ENCODE data around the gene TOR1A. TPM values are rescaled to one million over a fixed set of nuclear protein-coding genes. Genes with fewer than 3 reads are reported as not detected.
A peak's percentile ranks its signal among the peaks of the same experiment; 100 is the strongest.

The TOR1A gene, protein sequence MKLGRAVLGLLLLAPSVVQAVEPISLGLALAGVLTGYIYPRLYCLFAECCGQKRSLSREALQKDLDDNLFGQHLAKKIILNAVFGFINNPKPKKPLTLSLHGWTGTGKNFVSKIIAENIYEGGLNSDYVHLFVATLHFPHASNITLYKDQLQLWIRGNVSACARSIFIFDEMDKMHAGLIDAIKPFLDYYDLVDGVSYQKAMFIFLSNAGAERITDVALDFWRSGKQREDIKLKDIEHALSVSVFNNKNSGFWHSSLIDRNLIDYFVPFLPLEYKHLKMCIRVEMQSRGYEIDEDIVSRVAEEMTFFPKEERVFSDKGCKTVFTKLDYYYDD
- polyA plus RNA-seq (2013, experiment 1 of 2), result 42.1 TPM
- polyA plus RNA-seq (2013, experiment 2 of 2), result 39.1 TPM

DNA sequence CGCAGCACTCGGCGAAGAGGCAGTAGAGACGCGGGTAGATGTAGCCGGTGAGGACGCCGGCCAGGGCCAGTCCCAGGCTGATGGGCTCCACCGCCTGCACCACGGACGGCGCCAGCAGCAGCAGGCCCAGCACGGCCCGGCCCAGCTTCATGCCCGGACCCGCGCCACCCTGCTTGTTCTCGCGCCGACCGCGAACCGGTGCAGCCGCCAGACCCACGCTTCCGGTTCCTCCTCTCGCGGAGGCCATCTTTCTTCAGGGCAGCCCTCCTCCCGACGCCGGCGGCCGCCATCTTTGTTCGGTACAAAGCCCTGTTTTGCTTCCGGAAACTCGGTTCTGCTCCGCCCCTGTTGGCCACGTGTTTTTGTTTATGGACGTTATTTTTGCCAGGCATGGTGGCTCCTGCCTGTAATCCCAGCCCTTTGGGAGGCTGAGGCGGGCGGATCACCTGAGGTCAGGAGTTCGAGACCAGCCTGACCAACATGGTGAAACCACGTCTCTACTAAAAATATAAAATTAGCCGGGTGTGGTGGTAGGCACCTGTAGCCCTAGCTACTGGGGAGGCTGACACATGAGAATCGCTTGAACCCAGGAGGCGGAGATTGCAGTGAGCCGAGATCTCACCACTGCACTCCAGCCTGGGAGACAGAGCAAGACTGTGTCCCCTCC lies at the start of gene TOR1A:
TSS of gene TOR1A (minus strand) at position 202 of the 667 bp plus-strand sequence. CDS start at position 151, 51 bp downstream.
- Histone ChIP-seq H3K27ac (ENCODE audit: low read depth, low read length) (peak within 1 kb of the TSS; percentile 67; the same call in 1 of the 2 replicates), H3K4me3 (ENCODE audit: low read length) (peak within 1 kb of the TSS; percentile 82), H3K36me3 (ENCODE audit: insufficient read depth, low read length) (peaks cover 50% of the 10 kb centered on the region), H3K9me3 (ENCODE audit: insufficient read depth, low read depth, low read length) (no peaks in the 10 kb centered on the region), H3K4me1 (ENCODE audit: insufficient read depth, low read length) (peaks cover 4% of the 10 kb centered on the region; the same call in 1 of the 2 replicates), H3K27me3 (ENCODE audit: insufficient read depth, low read length) (no peaks in the 10 kb centered on the region), H3K9ac (ENCODE audit: low read depth, low read length) (peak within 1 kb of the TSS; percentile 88)
- 5% methylated on average over 47 of the region's 47 CpGs for whole genome bisulfite sequencing

DNA sequence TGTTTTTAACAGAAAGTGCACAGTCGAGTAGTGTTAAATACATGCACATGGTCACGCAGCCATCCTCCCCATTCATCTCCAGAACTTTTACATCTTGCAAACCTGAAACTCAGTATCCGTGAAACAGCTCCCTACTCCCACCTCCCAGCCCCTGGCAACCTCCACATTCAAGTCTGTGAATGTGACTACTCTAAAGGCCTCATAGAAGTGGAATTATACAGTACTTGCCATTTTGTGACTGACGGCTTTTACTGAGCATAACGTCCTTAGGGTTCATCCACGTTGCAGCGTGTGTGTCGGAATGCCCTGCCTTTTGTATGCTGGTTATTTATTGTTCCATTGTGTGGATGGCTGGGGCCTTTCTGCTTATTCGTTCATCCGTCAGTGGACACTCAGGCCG lies 47.1 kb upstream of the TOR1A start:
- 94% methylated on average over 11 of the region's 11 CpGs for WGBS
- Histone ChIP-seq H3K9me3 (ENCODE audit: insufficient read depth, low read depth, low read length) (no peaks in the 10 kb centered on the region), H3K4me1 (ENCODE audit: insufficient read depth, low read length) (no peaks in the 10 kb centered on the region), H3K9ac (ENCODE audit: low read depth, low read length) (no peak overlapping the region), H3K4me3 (ENCODE audit: low read length) (no peak overlapping the region), H3K36me3 (ENCODE audit: insufficient read depth, low read length) (peaks cover 12% of the 10 kb centered on the region), H3K27me3 (ENCODE audit: insufficient read depth, low read length) (no peaks in the 10 kb centered on the region), H3K27ac (ENCODE audit: low read depth, low read length) (no peak overlapping the region)

DNA sequence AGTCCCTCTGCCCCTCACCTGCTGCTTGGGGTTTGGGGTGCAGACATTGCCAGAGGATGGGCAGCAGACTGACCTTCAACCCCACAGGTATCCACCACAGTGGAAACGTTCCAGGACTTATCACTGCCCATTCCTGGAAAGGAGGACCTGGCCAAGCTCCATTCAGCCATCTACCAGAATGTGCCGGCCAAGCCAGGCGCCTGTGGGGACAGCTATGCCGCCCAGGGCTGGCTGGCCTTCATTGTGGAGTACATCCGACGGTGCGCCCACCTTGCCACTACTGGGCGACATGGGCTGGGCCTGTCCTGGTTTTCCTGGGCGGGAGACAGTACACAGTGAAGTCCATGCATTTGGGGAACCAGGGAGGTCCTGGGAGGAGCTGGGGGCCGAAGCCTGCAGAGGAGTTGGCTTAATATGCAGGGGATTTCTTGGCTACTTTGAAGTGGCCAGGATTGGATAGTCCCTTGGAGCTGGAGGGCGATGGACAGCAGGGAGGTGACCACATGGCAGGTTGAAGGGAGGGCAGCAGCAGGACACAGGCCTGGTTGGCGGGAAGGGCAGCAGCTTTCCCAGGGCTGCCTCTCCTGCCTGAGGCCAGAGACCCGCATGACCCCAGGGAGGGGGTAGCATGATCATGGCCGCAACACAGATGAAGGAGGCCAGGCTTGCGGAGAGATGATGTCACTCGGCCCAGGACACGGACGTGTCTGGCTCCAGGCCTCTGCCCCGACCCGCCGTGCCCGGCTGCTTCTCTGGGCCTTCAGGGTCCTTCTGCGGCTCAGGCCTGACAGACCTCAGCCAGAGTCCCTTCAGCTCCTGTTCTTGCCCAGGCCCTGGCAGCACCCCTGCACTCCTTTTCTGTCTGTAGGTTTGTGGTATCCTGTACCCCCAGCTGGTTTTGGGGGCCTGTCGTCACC lies 45.9 kb upstream of the TOR1A start:
- Histone ChIP-seq H3K27me3 (ENCODE audit: insufficient read depth, low read length) (no peaks in the 10 kb centered on the region), H3K9ac (ENCODE audit: low read depth, low read length) (no peak overlapping the region), H3K27ac (ENCODE audit: low read depth, low read length) (no peak overlapping the region), H3K9me3 (ENCODE audit: insufficient read depth, low read depth, low read length) (no peaks in the 10 kb centered on the region), H3K4me1 (ENCODE audit: insufficient read depth, low read length) (no peaks in the 10 kb centered on the region), H3K4me3 (ENCODE audit: low read length) (no peak overlapping the region), H3K36me3 (ENCODE audit: insufficient read depth, low read length) (peaks cover 5% of the 10 kb centered on the region)
- 92% methylated on average over 24 of the region's 24 CpGs for WGBS

DNA sequence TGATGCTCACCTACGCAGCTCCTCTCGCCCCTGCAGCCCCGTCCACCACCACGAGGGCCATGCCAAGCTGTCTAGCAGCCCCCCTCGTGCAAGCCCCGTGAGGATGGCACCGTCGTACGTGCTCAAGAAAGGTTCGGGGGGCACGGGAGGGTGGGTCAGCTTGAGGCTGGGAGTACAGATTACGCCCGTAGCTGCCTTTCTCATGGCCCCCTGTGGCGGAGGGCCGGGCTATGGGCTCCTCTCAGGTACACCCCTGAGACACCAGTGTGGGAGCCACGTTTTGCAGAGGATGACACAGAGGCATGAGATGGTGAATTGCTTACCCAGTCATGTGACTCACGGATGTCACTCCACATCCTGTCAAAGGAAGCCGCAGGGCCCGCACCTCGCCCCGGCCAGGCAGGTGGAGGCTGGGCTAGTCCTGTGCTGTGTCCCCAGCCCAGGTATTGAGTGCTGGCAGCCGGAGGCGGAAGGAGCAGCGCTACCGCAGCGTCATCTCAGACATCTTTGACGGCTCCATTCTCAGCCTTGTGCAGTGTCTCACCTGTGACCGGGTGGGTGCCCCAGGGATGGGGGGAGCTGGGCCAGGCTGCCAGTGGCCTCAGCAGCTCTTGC lies 45.0 kb upstream of the TOR1A start:
- no peaks in the 10 kb centered on the region for H3K27me3 ChIP-seq (ENCODE audit: insufficient read depth, low read length)
- 0 out of 2 replicates have a peak, but pooled peaks cover 4% of the 10 kb centered on the region for H3K36me3 ChIP-seq (ENCODE audit: insufficient read depth, low read length)
- H3K4me3 ChIP-seq (ENCODE audit: low read length), result no peak overlapping the region
- no peak overlapping the region for H3K9ac ChIP-seq (ENCODE audit: low read depth, low read length)
- no peaks in the 10 kb centered on the region for H3K9me3 ChIP-seq (ENCODE audit: insufficient read depth, low read depth, low read length)
- no peak overlapping the region for H3K27ac ChIP-seq (ENCODE audit: low read depth, low read length)
- 94% methylated on average over 28 of the region's 28 CpGs for WGBS
- no peaks in the 10 kb centered on the region for H3K4me1 ChIP-seq (ENCODE audit: insufficient read depth, low read length)

DNA sequence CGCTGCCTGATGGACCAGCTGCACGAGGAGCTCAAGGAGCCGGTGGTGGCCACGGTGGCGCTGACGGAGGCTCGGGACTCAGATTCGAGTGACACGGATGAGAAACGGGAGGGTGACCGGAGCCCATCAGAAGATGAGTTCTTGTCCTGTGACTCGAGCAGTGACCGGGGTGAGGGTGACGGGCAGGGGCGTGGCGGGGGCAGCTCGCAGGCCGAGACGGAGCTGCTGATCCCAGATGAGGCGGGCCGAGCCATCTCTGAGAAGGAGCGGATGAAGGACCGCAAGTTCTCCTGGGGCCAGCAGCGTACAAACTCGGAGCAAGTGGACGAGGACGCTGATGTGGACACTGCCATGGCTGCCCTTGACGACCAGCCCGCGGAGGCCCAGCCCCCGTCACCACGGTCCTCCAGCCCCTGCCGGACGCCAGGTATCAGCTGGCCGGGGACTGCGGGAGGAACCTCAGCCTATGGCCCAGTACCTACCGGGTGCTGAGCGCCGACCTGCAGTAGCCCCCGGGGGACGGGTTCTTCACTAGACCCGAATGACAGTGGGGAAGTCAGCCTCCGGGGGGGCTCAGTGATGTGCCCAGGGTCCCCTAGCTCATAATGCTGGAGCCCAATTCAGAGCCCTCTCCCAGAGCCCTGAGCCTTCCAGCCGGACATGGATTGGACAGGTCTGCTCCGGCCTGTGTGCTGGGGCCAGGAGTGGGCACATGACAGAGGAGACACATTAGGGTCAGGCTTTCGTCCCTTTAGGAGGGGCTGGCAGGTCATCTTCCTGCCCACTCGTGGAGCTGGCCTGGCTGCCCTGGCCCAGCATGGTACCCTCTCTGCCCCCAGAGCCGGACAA lies 44.3 kb upstream of the TOR1A start:
- no peaks in the 10 kb centered on the region for H3K27me3 ChIP-seq (ENCODE audit: insufficient read depth, low read length)
- H3K4me1 ChIP-seq (ENCODE audit: insufficient read depth, low read length), result no peaks in the 10 kb centered on the region
- no peak overlapping the region for H3K4me3 ChIP-seq (ENCODE audit: low read length)
- H3K36me3 ChIP-seq (ENCODE audit: insufficient read depth, low read length), result no peaks in the 10 kb centered on the region
- 89% methylated on average over 48 of the region's 48 CpGs for WGBS
- H3K9me3 ChIP-seq (ENCODE audit: insufficient read depth, low read depth, low read length), result no peaks in the 10 kb centered on the region
- H3K27ac ChIP-seq (ENCODE audit: low read depth, low read length), result no peak overlapping the region
- no peak overlapping the region for H3K9ac ChIP-seq (ENCODE audit: low read depth, low read length)

DNA sequence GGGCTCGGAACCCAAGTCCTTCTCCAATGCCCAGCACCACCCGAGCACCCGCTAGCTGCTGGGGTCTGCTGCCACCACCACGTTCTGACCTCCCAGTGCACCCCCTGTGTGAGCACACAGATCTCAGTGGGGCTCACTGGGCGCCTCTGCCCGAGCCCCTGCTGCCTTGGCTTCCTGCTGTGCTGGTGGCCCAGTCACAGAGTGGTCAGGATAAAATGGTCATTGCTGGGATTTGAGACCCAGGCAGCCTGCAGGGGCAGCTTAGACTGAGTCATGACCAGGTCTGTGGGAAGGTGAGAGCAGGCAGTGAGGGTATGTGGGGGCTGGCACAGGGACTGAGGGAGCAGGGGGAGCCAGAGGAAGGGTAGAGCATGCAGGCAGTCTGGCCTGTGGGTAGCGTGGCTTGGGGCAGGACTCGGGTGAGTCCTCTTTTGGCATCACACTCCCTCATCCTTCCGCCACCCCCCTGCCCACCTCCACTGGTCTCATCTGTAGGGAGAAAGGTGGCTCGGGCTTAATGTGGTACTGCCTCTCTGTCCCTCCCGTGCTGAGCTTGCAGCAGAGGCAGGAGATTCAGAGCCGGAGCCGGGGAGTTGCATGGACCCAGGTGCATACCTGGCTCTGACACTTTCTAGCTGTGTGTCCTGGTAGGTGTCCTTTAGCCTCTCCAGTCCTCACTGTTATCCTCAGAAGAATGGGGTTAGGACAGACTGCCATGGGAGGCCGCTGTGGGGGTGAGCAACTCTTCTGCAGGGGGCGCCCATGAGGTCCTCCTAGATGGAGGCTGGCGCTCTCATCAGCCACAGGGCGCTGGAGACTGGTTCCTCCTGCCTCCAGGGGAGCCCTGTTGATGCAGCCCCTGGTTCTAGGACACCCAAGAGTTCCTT lies 43.4 kb upstream of the TOR1A start:
- WGBS, result 82% methylated on average over 16 of the region's 17 CpGs
- Histone ChIP-seq H3K9me3 (ENCODE audit: insufficient read depth, low read depth, low read length) (no peaks in the 10 kb centered on the region), H3K36me3 (ENCODE audit: insufficient read depth, low read length) (no peaks in the 10 kb centered on the region), H3K27ac (ENCODE audit: low read depth, low read length) (no peak overlapping the region), H3K27me3 (ENCODE audit: insufficient read depth, low read length) (no peaks in the 10 kb centered on the region), H3K4me3 (ENCODE audit: low read length) (no peak overlapping the region), H3K9ac (ENCODE audit: low read depth, low read length) (no peak overlapping the region), H3K4me1 (ENCODE audit: insufficient read depth, low read length) (no peaks in the 10 kb centered on the region)

DNA sequence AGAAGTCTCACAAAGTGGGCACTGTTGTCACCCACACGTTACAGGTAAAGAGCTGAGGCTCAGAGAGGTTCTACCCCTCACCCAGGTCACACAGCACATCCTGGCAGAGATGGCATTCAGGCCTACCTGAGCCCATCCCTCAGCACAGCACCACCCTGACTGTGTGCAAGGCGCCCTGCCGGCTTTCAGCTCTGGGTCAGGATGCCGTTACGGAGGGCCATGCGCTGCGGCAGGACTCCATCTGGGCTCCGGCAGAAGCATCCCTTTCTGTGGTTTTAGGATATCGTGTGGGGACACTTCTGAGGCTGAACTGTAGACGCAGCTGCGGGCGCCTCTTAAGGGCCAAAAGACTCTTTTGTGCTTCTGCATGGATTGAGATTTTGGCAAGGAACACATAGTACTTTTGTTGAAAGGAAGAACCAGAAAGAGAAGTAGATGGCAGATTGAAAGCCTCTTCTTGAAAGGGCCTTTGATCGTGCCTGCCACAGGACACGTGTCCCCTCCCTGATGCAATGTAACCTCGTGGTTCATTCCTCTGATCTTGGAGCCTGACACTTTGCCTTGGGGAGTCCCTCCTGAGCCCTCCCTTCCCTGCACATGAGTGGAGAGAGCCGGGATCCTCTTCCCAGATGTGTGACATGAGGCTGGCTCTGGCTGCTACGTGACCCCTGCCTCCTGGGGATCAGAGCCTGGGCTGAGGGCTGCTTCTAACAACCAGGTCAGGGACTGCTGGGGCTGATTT lies 42.6 kb upstream of the TOR1A start:
- Histone ChIP-seq H3K27me3 (ENCODE audit: insufficient read depth, low read length) (no peaks in the 10 kb centered on the region), H3K9ac (ENCODE audit: low read depth, low read length) (no peak overlapping the region), H3K4me3 (ENCODE audit: low read length) (no peak overlapping the region), H3K27ac (ENCODE audit: low read depth, low read length) (no peak overlapping the region), H3K4me1 (ENCODE audit: insufficient read depth, low read length) (no peaks in the 10 kb centered on the region), H3K9me3 (ENCODE audit: insufficient read depth, low read depth, low read length) (no peaks in the 10 kb centered on the region), H3K36me3 (ENCODE audit: insufficient read depth, low read length) (peaks cover 4% of the 10 kb centered on the region; the same call in 1 of the 2 replicates)
- 86% methylated on average over 17 of the region's 17 CpGs for WGBS

DNA sequence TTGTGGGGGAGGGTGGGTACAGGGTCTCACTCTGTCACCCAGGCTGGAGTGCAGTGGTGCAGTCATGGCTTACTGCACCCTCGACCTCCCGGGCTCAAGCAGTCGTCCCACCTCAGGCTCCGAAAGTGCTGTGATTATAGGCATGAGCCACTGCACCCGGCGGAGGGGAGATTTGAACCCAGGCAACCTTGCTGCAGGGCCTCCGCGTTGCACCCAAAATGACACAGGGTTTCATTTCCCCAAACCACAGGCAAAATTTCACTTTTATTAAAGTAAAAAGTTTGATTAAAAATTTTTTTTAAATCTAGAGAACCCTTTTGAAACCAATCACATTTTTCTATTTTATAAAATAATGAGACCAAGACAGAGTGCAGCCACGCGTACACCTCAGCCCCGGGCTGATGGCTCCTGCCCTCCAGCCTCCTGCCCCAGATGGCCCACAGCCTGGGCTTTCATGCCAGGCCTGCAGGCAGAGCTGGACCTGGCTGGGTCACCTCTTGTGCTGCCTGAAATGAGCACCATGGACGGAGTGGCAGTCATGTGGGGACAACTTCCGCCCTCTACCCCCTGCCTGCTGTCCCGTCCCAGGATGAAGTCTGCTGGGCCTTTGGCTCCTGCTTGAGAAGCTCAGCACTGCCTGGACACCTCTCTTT lies 41.9 kb upstream of the TOR1A start:
- H3K9ac ChIP-seq (ENCODE audit: low read depth, low read length), result no peak overlapping the region
- H3K4me1 ChIP-seq (ENCODE audit: insufficient read depth, low read length), result no peaks in the 10 kb centered on the region
- H3K36me3 ChIP-seq (ENCODE audit: insufficient read depth, low read length), result peaks cover 8% of the 10 kb centered on the region; the same call in 1 of the 2 replicates
- H3K27ac ChIP-seq (ENCODE audit: low read depth, low read length), result no peak overlapping the region
- WGBS, result 81% methylated on average over 14 of the region's 14 CpGs
- H3K27me3 ChIP-seq (ENCODE audit: insufficient read depth, low read length), result no peaks in the 10 kb centered on the region
- H3K4me3 ChIP-seq (ENCODE audit: low read length), result no peak overlapping the region
- no peaks in the 10 kb centered on the region for H3K9me3 ChIP-seq (ENCODE audit: insufficient read depth, low read depth, low read length)

All from HUES64 (cell line).